H1 (cell line): Measurements from ENCODE around the gene GDF9.

Experiments used
- BCL11A ChIP-seq, 2 experiments: IDR thresholded peaks; one replicate each; pipeline ENCODE4 v1.6.1; 2011; ENCODE audit warnings: low read depth in 2 of 2, low read length in 2 of 2, mild to moderate bottlenecking in 2 of 2
- EP300 ChIP-seq, 2 experiments: IDR thresholded peaks; 1 replicate in 1 of 2; 2 replicates in 1 of 2; pipeline ENCODE4 v1.6.1; 2011 to 2012; ENCODE audit warnings: low read depth in 2 of 2, low read length in 2 of 2, mild to moderate bottlenecking in 2 of 2, borderline replicate concordance in 1 of 2, inconsistent platforms in 1 of 2, moderate library complexity in 1 of 2
- HDAC6 ChIP-seq: IDR thresholded peaks from one replicate; pipeline ENCODE4 v1.7.1; 2012; ENCODE audit warnings: low read depth, mild to moderate bottlenecking, inconsistent platforms, low read length, moderate library complexity
- POLR2A ChIP-seq, 2 experiments: IDR thresholded peaks; 1 replicate in 1 of 2; 2 replicates in 1 of 2; pipeline ENCODE4 v1.6.1; 2011; ENCODE audit warnings: low read depth in 2 of 2, low read length in 2 of 2, mild to moderate bottlenecking in 2 of 2; ENCODE audit errors: control extremely low read depth in 1 of 2
- POLR2AphosphoS5 ChIP-seq: IDR thresholded peaks from 2 replicates; pipeline ENCODE4 v1.6.1; 2011; ENCODE audit warnings: low read depth, low read length
- RNF2 ChIP-seq: fragments of 200-900, 300-1000 bp; sonication (generic); IDR thresholded peaks from 2 replicates; pipeline ENCODE4 v1.7.1; 2016; ENCODE audit warnings: borderline replicate concordance, low read depth, mild to moderate bottlenecking, antibody characterized with exemption, low read length; ENCODE audit not compliant: poor library complexity, severe bottlenecking; ENCODE audit errors: missing control alignments
- TF ChIP-seq, protein P1 (sequence below), 3 experiments: IDR thresholded peaks; 1 replicate in 2 of 3; 2 replicates in 1 of 3; pipeline versions ENCODE4 v1.5.1 to v1.6.1; 2011; ENCODE audit warnings: low read length in 3 of 3, mild to moderate bottlenecking in 3 of 3, inconsistent platforms in 2 of 3, low read depth in 1 of 3, moderate library complexity in 1 of 3; ENCODE audit not compliant: insufficient read depth in 1 of 3; ENCODE audit errors: control extremely low read depth in 1 of 3
- TF ChIP-seq, protein P2 (sequence below): IDR thresholded peaks from 2 replicates; pipeline ENCODE4 v1.6.1; 2012; ENCODE audit warnings: inconsistent platforms

DNA sequence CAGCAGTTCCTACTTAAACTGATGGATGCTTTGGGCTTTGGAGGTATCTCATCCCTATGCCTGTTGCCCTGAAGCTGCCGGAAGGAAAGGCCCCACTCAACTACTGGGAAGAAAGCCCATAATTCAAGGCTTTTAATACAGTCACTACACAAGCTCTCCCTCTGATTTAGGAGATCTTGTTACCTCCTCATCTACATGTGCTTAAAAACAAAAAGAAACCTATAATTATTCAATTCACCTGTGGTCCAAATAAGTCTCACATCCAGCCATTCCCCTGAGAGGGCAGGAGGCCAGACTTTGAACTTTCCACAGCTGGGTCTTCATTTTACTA is 6.5 kb upstream of the GDF9 start:
- TF ChIP-seq, protein P1, sequence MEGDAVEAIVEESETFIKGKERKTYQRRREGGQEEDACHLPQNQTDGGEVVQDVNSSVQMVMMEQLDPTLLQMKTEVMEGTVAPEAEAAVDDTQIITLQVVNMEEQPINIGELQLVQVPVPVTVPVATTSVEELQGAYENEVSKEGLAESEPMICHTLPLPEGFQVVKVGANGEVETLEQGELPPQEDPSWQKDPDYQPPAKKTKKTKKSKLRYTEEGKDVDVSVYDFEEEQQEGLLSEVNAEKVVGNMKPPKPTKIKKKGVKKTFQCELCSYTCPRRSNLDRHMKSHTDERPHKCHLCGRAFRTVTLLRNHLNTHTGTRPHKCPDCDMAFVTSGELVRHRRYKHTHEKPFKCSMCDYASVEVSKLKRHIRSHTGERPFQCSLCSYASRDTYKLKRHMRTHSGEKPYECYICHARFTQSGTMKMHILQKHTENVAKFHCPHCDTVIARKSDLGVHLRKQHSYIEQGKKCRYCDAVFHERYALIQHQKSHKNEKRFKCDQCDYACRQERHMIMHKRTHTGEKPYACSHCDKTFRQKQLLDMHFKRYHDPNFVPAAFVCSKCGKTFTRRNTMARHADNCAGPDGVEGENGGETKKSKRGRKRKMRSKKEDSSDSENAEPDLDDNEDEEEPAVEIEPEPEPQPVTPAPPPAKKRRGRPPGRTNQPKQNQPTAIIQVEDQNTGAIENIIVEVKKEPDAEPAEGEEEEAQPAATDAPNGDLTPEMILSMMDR (IDR thresholded peaks at IDR 0.05; ENCODE audit: control extremely low read depth in 1 of 3, insufficient read depth in 1 of 3, low read depth in 1 of 3, low read length in 3 of 3), result no peak
- TF ChIP-seq HDAC6, result no peak
- no peak for TF ChIP-seq EP300 (IDR thresholded peaks at IDR 0.05; ENCODE audit: borderline replicate concordance in 1 of 2, low read depth in 2 of 2, low read length in 2 of 2)
- TF ChIP-seq POLR2AphosphoS5, result no peak
- TF ChIP-seq BCL11A (IDR thresholded peaks at IDR 0.05; ENCODE audit: low read depth in 2 of 2, low read length in 2 of 2), result no peak
- TF ChIP-seq RNF2, result no peak
- no peak for TF ChIP-seq POLR2A (IDR thresholded peaks at IDR 0.05; ENCODE audit: control extremely low read depth in 1 of 2, low read depth in 2 of 2, low read length in 2 of 2)
- TF ChIP-seq, protein P2, sequence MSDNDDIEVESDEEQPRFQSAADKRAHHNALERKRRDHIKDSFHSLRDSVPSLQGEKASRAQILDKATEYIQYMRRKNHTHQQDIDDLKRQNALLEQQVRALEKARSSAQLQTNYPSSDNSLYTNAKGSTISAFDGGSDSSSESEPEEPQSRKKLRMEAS, result no peak
